K562 (cell line): Measurements from ENCODE around the gene HIP1R. TPM values are rescaled to one million over a fixed set of nuclear protein-coding genes. Genes with fewer than 3 reads are reported as not detected.
A peak's percentile ranks its signal among the peaks of the same experiment; 100 is the strongest.

ENCODE experiments used
- ATAC-seq: fragments of 200-7000 bp; cut with Tn5 transposase; 3 replicates; pipeline ENCODE4 v1.9.1; 2020; ENCODE audit warnings: moderate library complexity
- BruUV-seq: library from RNA; stranded (reverse); fragments of 400-500 nt; replicated peaks from 2 replicates; lab custom pipeline; 2021; lab: Mats Ljungman, UMichigan
- CTCF ChIA-PET: fragments of 300-600 bp; formaldehyde crosslinking; extraction: SDS; loops from one replicate; lab custom pipeline; 2021; ENCODE audit warnings: low intra/inter-chr PET ratio; lab: Yijun Ruan, JAX
- POLR2A ChIA-PET: fragments of 300-600, 350-650 bp; sonication (Branson Sonifier 250); formaldehyde crosslinking; extraction: SDS; loops from one replicate; lab custom pipeline; 2021; ENCODE audit warnings: antibody characterized with exemption, inconsistent platforms; lab: Yijun Ruan, JAX
- DNase-seq, 4 experiments: peaks; one replicate each; pipeline versions ENCODE4 v3.0.0 to v3.0.0-alpha.2; 2011 to 2018; ENCODE audit warnings: low spot score in 3 of 4, mixed read lengths in 3 of 4; ENCODE audit errors: extremely low read depth in 1 of 4
- FAIRE-seq: peaks from 2 replicates; lab custom pipeline; 2011; peaks lifted over from hg19 to GRCh38; lab: Jason Lieb, UNC
- H2AFZ ChIP-seq: 2 replicates; pipeline ENCODE4 v1.6.0; 2011; ENCODE audit warnings: low read depth, low read length, control low read depth, inconsistent platforms
- H3K27ac ChIP-seq: fragments of 200-600 bp; 3 replicates; pipeline ENCODE4 v1.8.0; 2011; ENCODE audit warnings: low read depth, mild to moderate bottlenecking, control low read depth, inconsistent platforms, low read length, moderate library complexity, mixed read lengths; ENCODE audit errors: extremely low read depth
- H3K27me3 ChIP-seq, 2 experiments: fragments of 300-600 bp in 1 of 2; 2 replicates in 1 of 2; 3 replicates in 1 of 2; pipeline versions ENCODE4 v1.6.0 to v1.8.0; 2011; ENCODE audit warnings: inconsistent platforms in 2 of 2, low read length in 2 of 2, mild to moderate bottlenecking in 1 of 2, mixed read lengths in 1 of 2, moderate library complexity in 1 of 2; ENCODE audit not compliant: control insufficient read depth in 2 of 2, insufficient read depth in 2 of 2
- H3K36me3 ChIP-seq: fragments of 300-600 bp; 3 replicates; pipeline ENCODE4 v1.8.0; 2011; ENCODE audit warnings: mild to moderate bottlenecking, low read length, inconsistent platforms; ENCODE audit not compliant: control insufficient read depth, insufficient read depth
- H3K4me1 ChIP-seq, 2 experiments: fragments of 200-600 bp in 1 of 2; replicated peaks in 1 of 2; 2 replicates in 1 of 2; 3 replicates in 1 of 2; pipeline versions ENCODE4 v1.5.1 to v1.8.0; 2011; ENCODE audit warnings: inconsistent platforms in 2 of 2, low read length in 2 of 2, mild to moderate bottlenecking in 1 of 2, mixed read lengths in 1 of 2, moderate library complexity in 1 of 2; ENCODE audit not compliant: control insufficient read depth in 2 of 2, insufficient read depth in 2 of 2
- H3K4me2 ChIP-seq: 2 replicates; pipeline ENCODE4 v1.6.1; 2011; ENCODE audit warnings: low read length, control low read depth, inconsistent platforms, mixed read lengths; ENCODE audit not compliant: insufficient read depth
- H3K4me3 ChIP-seq: fragments of 200-600 bp; sonication (generic), shearing (Covaris generic); 2 replicates; pipeline ENCODE4 v1.5.1; 2016; ENCODE audit warnings: control low read depth, inconsistent platforms
- H3K79me2 ChIP-seq: fragments of 200-600 bp; 3 replicates; pipeline ENCODE4 v1.8.0; 2011; ENCODE audit warnings: low read length, inconsistent platforms; ENCODE audit not compliant: control insufficient read depth, insufficient read depth
- H3K9ac ChIP-seq, 2 experiments: 2 replicates each; pipeline versions ENCODE4 v1.6.0 to v1.6.1; 2011; ENCODE audit warnings: low read depth in 2 of 2, low read length in 2 of 2, control low read depth in 1 of 2, inconsistent platforms in 1 of 2, mild to moderate bottlenecking in 1 of 2, mixed read lengths in 1 of 2; ENCODE audit not compliant: insufficient read depth in 1 of 2
- H3K9me1 ChIP-seq: one replicate; pipeline ENCODE4 v1.6.0; 2011; ENCODE audit warnings: inconsistent platforms, mild to moderate bottlenecking, low read length, moderate library complexity; ENCODE audit not compliant: control insufficient read depth, insufficient read depth
- H3K9me3 ChIP-seq: replicated peaks from 2 replicates; pipeline ENCODE4 v1.5.1; 2011; ENCODE audit warnings: low read depth, low read length, inconsistent platforms; ENCODE audit not compliant: control insufficient read depth, insufficient read depth
- H4K20me1 ChIP-seq: replicated peaks from 2 replicates; pipeline ENCODE4 v1.6.1; 2011; ENCODE audit warnings: low read length, inconsistent platforms, mixed read lengths; ENCODE audit not compliant: control insufficient read depth, insufficient read depth
- DACH1 ChIP-seq: fragments of 450-650 bp; IDR thresholded peaks from 2 replicates; pipeline ENCODE4 v1.6.1; 2018; ENCODE audit not compliant: partially characterized antibody
- E2F3 ChIP-seq: fragments of 250-450 bp; sonication (Bioruptor Pico); IDR thresholded peaks from 2 replicates; pipeline ENCODE4 v1.4.0; 2020; ENCODE audit warnings: mild to moderate bottlenecking
- EHMT2 ChIP-seq: fragments of 450-650 bp; IDR thresholded peaks from 2 replicates; pipeline ENCODE4 v1.6.1; 2018; ENCODE audit warnings: antibody characterized with exemption
- ETV5 ChIP-seq: sonication (generic); formaldehyde crosslinking; IDR thresholded peaks from 2 replicates; pipeline ENCODE4 v1.4.0; 2020; ENCODE audit warnings: low read depth, mild to moderate bottlenecking, missing genetic modification reagents
- HOMEZ ChIP-seq: fragments of 250-450 bp; sonication (Bioruptor Pico); IDR thresholded peaks from 2 replicates; pipeline ENCODE4 v1.4.0; 2020; ENCODE audit warnings: mild to moderate bottlenecking, moderate library complexity
- LEF1 ChIP-seq: fragments of 450-650 bp; IDR thresholded peaks from 2 replicates; pipeline ENCODE4 v1.6.1; 2016; ENCODE audit warnings: mild to moderate bottlenecking
- NR2C1 ChIP-seq, 2 experiments: fragments of 450-650 bp; IDR thresholded peaks; 2 replicates each; pipeline ENCODE4 v1.6.1; 2017; ENCODE audit warnings: mild to moderate bottlenecking in 2 of 2, antibody characterized with exemption in 1 of 2, inconsistent platforms in 1 of 2, missing compliant biosample characterization in 1 of 2, missing genetic modification characterization in 1 of 2
- POLR2B ChIP-seq: fragments of 450-650 bp; IDR thresholded peaks from 2 replicates; pipeline ENCODE4 v1.6.1; 2018; ENCODE audit warnings: low read depth; ENCODE audit not compliant: partially characterized antibody
- TEAD2 ChIP-seq: fragments of 450-650 bp; IDR thresholded peaks from 2 replicates; pipeline ENCODE4 v1.6.1; 2016; ENCODE audit warnings: missing genetic modification characterization, control low read depth, missing compliant biosample characterization
- THRAP3 ChIP-seq: fragments of 450-650 bp; IDR thresholded peaks from 2 replicates; pipeline ENCODE4 v1.6.1; 2016; ENCODE audit warnings: mild to moderate bottlenecking, inconsistent platforms, borderline replicate concordance
- ZNF384 ChIP-seq: IDR thresholded peaks from 2 replicates; pipeline ENCODE4 v1.6.1; 2012; ENCODE audit warnings: low read depth, low read length, improper control_type of control experiment
- ZNF407 ChIP-seq: fragments of 450-650 bp; IDR thresholded peaks from 2 replicates; pipeline ENCODE4 v1.6.1; 2016; ENCODE audit warnings: low read depth
- WGBS: fragments of 100-300 bp; shearing (Covaris generic); methylation state at CpG from one replicate; pipeline ENCODE4 v1.1.6; 2016; ENCODE audit warnings: low coverage, mixed read lengths; ENCODE audit not compliant: insufficient coverage; ENCODE audit errors: missing lambda C conversion rate; 5-methylcytosine and 5-hydroxymethylcytosine counted together
- in situ Hi-C: fragments of 300-500 bp; cut with MboI; formaldehyde crosslinking; loops from 4 replicates; pipeline ENCODE4 v1.15.0; 2018; ENCODE audit warnings: inconsistent platforms, mixed read lengths
- intact Hi-C: fragments of 100-400 bp; cut with micrococcal nuclease; formaldehyde crosslinking; loops from 2 replicates; pipeline ENCODE4 v1.14.2; 2022
- polyA plus RNA-seq, 8 experiments: library from polyadenylated mRNA; depleted of rRNA in 4 of 8; stranded (reverse) in 5 of 8; unstranded in 3 of 8; fragments of >200 nt; fragmentation: Nextera tagmentation in 2 of 8; fragmentation: Illumina TruSeq in 1 of 8; extraction: Ambion mirVana in 2 of 8; extraction: Trizol in 1 of 8; gene quantifications; 2 replicates each; pipeline versions ENCODE4 v1.2.1 to v1.2.3, GENCODE V29; 2011 to 2014; ENCODE audit warnings: inconsistent platforms in 1 of 8, missing spikeins in 1 of 8
- total RNA-seq, 7 experiments: library from RNA; depleted of rRNA in 6 of 7; stranded (reverse); fragments of >200 nt in 6 of 7; fragmentation: Illumina TruSeq in 2 of 7; extraction: Trizol in 2 of 7; gene quantifications; 2 replicates each; pipeline versions ENCODE4 v1.2.1 to v1.2.3, GENCODE V29; 2011 to 2021; ENCODE audit warnings: low replicate concordance in 1 of 7

Gene HIP1R
- total and polyA plus RNA-seq, 9 of the 15 experiments (the other 6 are each of a cell fraction or from before 2014, with no cell fraction given) = 0.15 to 31.0 (median 14.2) TPM

GRCh38 chr12:122899887-122900286 is 64.6 kb downstream of the HIP1R start:
- H3K27me3 ChIP-seq = no peaks in the 10 kb centered on the region
- in situ Hi-C loops (no loop called here), intact Hi-C loops (no loop called here)
- no TSS peak for BruUV-seq
- H3K4me3 ChIP-seq = no peak overlapping the region
- H4K20me1 ChIP-seq = 0 out of 2 replicates have a peak, but pooled peaks cover 3% of the 10 kb centered on the region
- H3K9me1 ChIP-seq = no peaks in the 10 kb centered on the region
- no peak for DNase-seq
- TF ChIP-seq ZNF407 = no peak
- TF ChIP-seq HOMEZ = no peak
- TF ChIP-seq E2F3 (CRISPR knock-in tag) = no peak
- TF ChIP-seq NR2C1 (IDR thresholded peaks at IDR 0.05) = no peak
- no peak for TF ChIP-seq NR2C1 (tag; IDR thresholded peaks at IDR 0.05)
- no peak for TF ChIP-seq TEAD2 (tag)
- TF ChIP-seq DACH1 = no peak
- TF ChIP-seq POLR2B = no peak
- no peak for TF ChIP-seq ZNF384
- TF ChIP-seq LEF1 = no peak
- TF ChIP-seq THRAP3 = no peak
- TF ChIP-seq ETV5 (CRISPR knock-in tag) = no peak
- no peak for TF ChIP-seq EHMT2
- no peak for ATAC-seq
- CTCF ChIA-PET = no interaction called here
- WGBS = 87% methylated on average over 6 of the region's 6 CpGs
- H3K4me2 ChIP-seq = no peak overlapping the region
- H3K9ac ChIP-seq = peak overlapping the region in 1 of 2 experiments; percentile 65; a peak in 1 of 4 replicates
- POLR2A ChIA-PET = interaction anchor here (0.9 to 1.0 kb wide), 2 partner anchors 16 to 17 kb away, joined by 3 read pairs; no protein-coding TSS in a partner anchor
- no peak overlapping the region for H2AFZ ChIP-seq
- no peaks in the 10 kb centered on the region for H3K36me3 ChIP-seq
- no peaks in the 10 kb centered on the region for H3K9me3 ChIP-seq
- H3K4me1 ChIP-seq = peaks cover 12 to 14% of the 10 kb centered on the region in 2 experiments; a peak in 4 of 5 replicates
- no peak overlapping the region for H3K27ac ChIP-seq
- peaks cover 10% of the 10 kb centered on the region for H3K79me2 ChIP-seq
- no peak for FAIRE-seq
